Coronary artery (tissue), 2 donors: Measurements from ENCODE around the gene FAM174B.
A peak's percentile ranks its signal among the peaks of the same experiment; 100 is the strongest.

Experiments used
- DNase-seq: peaks from one replicate; pipeline ENCODE4 v3.0.0-alpha.2; 2017; ENCODE audit warnings: low spot score
- H3K27ac ChIP-seq, 2 donors: fragments of 200-600 bp; sonication (generic); one replicate each; pipeline ENCODE4 v1.5.1; 2016 to 2019
- H3K4me3 ChIP-seq: fragments of 200-600 bp; sonication (generic); 2 replicates; pipeline ENCODE4 v1.5.1; 2016; ENCODE audit warnings: mild to moderate bottlenecking, moderate library complexity
- CTCF ChIP-seq: fragments of 200-600 bp; sonication (generic); IDR thresholded peaks from one replicate; pipeline ENCODE4 v1.5.1; 2019; ENCODE audit warnings: antibody characterized with exemption

Gene FAM174B

GRCh38 chr15:92627014-92627413, 28.6 kb downstream of the FAM174B start:
- no peak overlapping the region for H3K27ac ChIP-seq
- DNase-seq, result no peak
- H3K4me3 ChIP-seq, result no peak overlapping the region
- TF ChIP-seq CTCF, result no peak

GRCh38 chr15:92625251-92625980, 30.2 kb downstream of the FAM174B start:
- no peak for DNase-seq
- peak overlapping the region in 1 of 2 donors; percentile 15 for H3K27ac ChIP-seq
- H3K4me3 ChIP-seq, result no peak overlapping the region
- TF ChIP-seq CTCF, result no peak

GRCh38 chr15:92624401-92624991, 31.1 kb downstream of the FAM174B start:
- TF ChIP-seq CTCF, result no peak
- DNase-seq, result no peak
- H3K4me3 ChIP-seq, result peak overlapping the region; percentile 7
- H3K27ac ChIP-seq, result peak overlapping the region; percentile 15 to 27

GRCh38 chr15:92623435-92623834, 32.1 kb downstream of the FAM174B start:
- no peak for DNase-seq
- no peak overlapping the region for H3K27ac ChIP-seq
- H3K4me3 ChIP-seq, result no peak overlapping the region
- no peak for TF ChIP-seq CTCF

- DNase-seq, result no peak
- Histone ChIP-seq H3K27ac (no peak overlapping the region), H3K4me3 (no peak overlapping the region)
- TF ChIP-seq CTCF, result no peak
These were observed 33.5 kb downstream of the FAM174B start for GRCh38 chr15:92621972-92622533.

- H3K27ac ChIP-seq, result no peak overlapping the region
- no peak for DNase-seq
- no peak overlapping the region for H3K4me3 ChIP-seq
- TF ChIP-seq CTCF, result no peak
These were observed 34.6 kb downstream of the FAM174B start for GRCh38 chr15:92620991-92621390.
